Right renal pelvis (tissue), 4 donors: ENCODE data around the gene BCL10. TPM values are rescaled to one million over a fixed set of nuclear protein-coding genes. Genes with fewer than 3 reads are reported as not detected.

Source experiments
- DNase-seq, 4 donors: peaks; one replicate each; pipeline ENCODE4 v3.0.0-alpha.2; 2013; ENCODE audit warnings: low read depth in 4 of 4, low spot score in 3 of 4, missing footprints in 1 of 4
- polyA plus RNA-seq, 4 donors: library from polyadenylated mRNA; unstranded; fragments of 120-200 nt; gene quantifications; one replicate each; pipeline ENCODE4 v1.2.1, GENCODE V29; 2013; ENCODE audit not compliant: insufficient read length in 4 of 4

The BCL10 gene
- polyA plus RNA-seq, 4 donors, result 21.8 to 29.3 (median 24.4) TPM

- DNase-seq, result no peak
Observed at GRCh38 chr1:85300140-85300539, 23.7 kb upstream of the BCL10 start.

GRCh38 chr1:85297855-85298629 is 21.6 kb upstream of the BCL10 start:
- peak in 3 of 4 donors; percentile 68 to 76 (median 71) for DNase-seq

GRCh38 chr1:85297538-85297854 is 21.1 kb upstream of the BCL10 start:
- no peak for DNase-seq

- no peak for DNase-seq
Observed at GRCh38 chr1:85296980-85297379, 20.5 kb upstream of the BCL10 start.

- DNase-seq, result no peak
Observed at GRCh38 chr1:85295654-85296053, 19.2 kb upstream of the BCL10 start.

- no peak for DNase-seq
Observed at GRCh38 chr1:85295006-85295431, 18.6 kb upstream of the BCL10 start.

GRCh38 chr1:85290826-85291225 is 14.4 kb upstream of the BCL10 start:
- no peak for DNase-seq

GRCh38 chr1:85289848-85290335 is 13.5 kb upstream of the BCL10 start:
- DNase-seq, result no peak

- DNase-seq, result no peak
Observed at GRCh38 chr1:85289207-85289847, 12.9 kb upstream of the BCL10 start.

- DNase-seq, result no peak
Observed at GRCh38 chr1:85284202-85284601, 7.8 kb upstream of the BCL10 start.

GRCh38 chr1:85283475-85284199 is 7.2 kb upstream of the BCL10 start:
- no peak for DNase-seq

- no peak for DNase-seq
Observed at GRCh38 chr1:85282424-85282823, 6.0 kb upstream of the BCL10 start.

GRCh38 chr1:85280636-85281035 is 4.2 kb upstream of the BCL10 start:
- DNase-seq, result no peak

- DNase-seq, result no peak
Observed at GRCh38 chr1:85279458-85280080, 3.1 kb upstream of the BCL10 start.

GRCh38 chr1:85278853-85279314 is 2.5 kb upstream of the BCL10 start:
- DNase-seq, result no peak

- no peak for DNase-seq
Observed at GRCh38 chr1:85277802-85278201, 1.4 kb upstream of the BCL10 start.

GRCh38 chr1:85276978-85277639 is 677 bp upstream of the BCL10 start:
- DNase-seq, result no peak

GRCh38 chr1:85275701-85276214 is 674 bp downstream of the BCL10 start:
- DNase-seq, result no peak

- no peak for DNase-seq
Observed at GRCh38 chr1:85274969-85275453, 1.4 kb downstream of the BCL10 start.

- no peak for DNase-seq
Observed at GRCh38 chr1:85273397-85273796, 3.0 kb downstream of the BCL10 start.
